ENCODE results near the gene CTU2.

DNA sequence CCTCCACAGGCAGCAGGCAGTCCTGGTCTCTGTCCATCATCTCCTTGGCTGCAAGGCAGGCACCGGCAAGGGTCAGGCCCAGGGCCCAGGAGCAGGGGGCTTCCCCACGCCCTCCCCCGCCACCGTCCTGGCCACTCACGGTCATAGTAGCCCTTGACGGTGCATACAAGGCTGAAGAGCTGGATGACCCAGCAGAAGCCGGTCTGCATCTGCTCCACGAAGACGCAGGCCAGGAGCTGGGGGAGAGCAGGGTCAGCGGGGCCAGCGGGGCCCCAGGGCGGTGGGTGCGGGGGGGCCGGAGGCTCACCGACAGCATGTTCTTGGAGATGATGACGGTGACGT, 20.1 kb downstream of the CTU2 start:
- TF ChIP-seq, protein P1, sequence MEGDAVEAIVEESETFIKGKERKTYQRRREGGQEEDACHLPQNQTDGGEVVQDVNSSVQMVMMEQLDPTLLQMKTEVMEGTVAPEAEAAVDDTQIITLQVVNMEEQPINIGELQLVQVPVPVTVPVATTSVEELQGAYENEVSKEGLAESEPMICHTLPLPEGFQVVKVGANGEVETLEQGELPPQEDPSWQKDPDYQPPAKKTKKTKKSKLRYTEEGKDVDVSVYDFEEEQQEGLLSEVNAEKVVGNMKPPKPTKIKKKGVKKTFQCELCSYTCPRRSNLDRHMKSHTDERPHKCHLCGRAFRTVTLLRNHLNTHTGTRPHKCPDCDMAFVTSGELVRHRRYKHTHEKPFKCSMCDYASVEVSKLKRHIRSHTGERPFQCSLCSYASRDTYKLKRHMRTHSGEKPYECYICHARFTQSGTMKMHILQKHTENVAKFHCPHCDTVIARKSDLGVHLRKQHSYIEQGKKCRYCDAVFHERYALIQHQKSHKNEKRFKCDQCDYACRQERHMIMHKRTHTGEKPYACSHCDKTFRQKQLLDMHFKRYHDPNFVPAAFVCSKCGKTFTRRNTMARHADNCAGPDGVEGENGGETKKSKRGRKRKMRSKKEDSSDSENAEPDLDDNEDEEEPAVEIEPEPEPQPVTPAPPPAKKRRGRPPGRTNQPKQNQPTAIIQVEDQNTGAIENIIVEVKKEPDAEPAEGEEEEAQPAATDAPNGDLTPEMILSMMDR (optimal IDR thresholded peaks at IDR 0.05 in 1 of 3, IDR thresholded peaks at IDR 0.05 in 1 of 3, conservative IDR thresholded peaks at IDR 0.05 in 1 of 3; ENCODE audit: extremely low read depth in 1 of 3, insufficient read depth in 2 of 3, low read length in 3 of 3) = no peak
- no peak for TF ChIP-seq EZH2 (IDR thresholded peaks at IDR 0.05; ENCODE audit: low read length)

Data from keratinocyte (primary cell).